OCI-LY7 (cell line): Measurements from ENCODE around the gene THEM5. TPM values are rescaled to one million over a fixed set of nuclear protein-coding genes. Genes with fewer than 3 reads are reported as not detected.
A peak's percentile ranks its signal among the peaks of the same experiment; 100 is the strongest.

Source experiments
- BruUV-seq: library from RNA; stranded (reverse); fragments of 400-500 nt; replicated peaks from 2 replicates; lab custom pipeline; 2021; lab: Mats Ljungman, UMichigan
- CTCF ChIA-PET: fragments of 300-600 bp; sonication (Branson Sonifier 250); formaldehyde crosslinking; loops from one replicate; lab custom pipeline; 2022; ENCODE audit warnings: antibody characterized with exemption; ENCODE audit not compliant: unreplicated experiment; lab: Charles Lee
- POLR2A ChIA-PET: fragments of 300-600 bp; sonication (Branson Sonifier 250); formaldehyde crosslinking; loops from one replicate; lab custom pipeline; 2022; ENCODE audit warnings: antibody characterized with exemption; lab: Charles Lee
- DNase-seq: peaks from one replicate; pipeline ENCODE4 v3.0.0-alpha.2; 2015; ENCODE audit warnings: low spot score
- H2AFZ ChIP-seq: fragments of 200-600 bp; sonication (generic), shearing (Covaris generic); 2 replicates; pipeline ENCODE4 v1.6.1; 2014; ENCODE audit warnings: mild to moderate bottlenecking, antibody characterized with exemption, low read length, moderate library complexity
- H3K27ac ChIP-seq: fragments of 200-600 bp; sonication (generic); 2 replicates; pipeline ENCODE4 v1.5.1; 2014; ENCODE audit warnings: mixed run types, low read depth, mild to moderate bottlenecking, moderate library complexity, low read length, inconsistent platforms; ENCODE audit not compliant: poor library complexity, severe bottlenecking
- H3K36me3 ChIP-seq: fragments of 200-600 bp; sonication (generic); 2 replicates; pipeline ENCODE4 v1.6.1; 2014; ENCODE audit warnings: mild to moderate bottlenecking, antibody characterized with exemption, low read length, moderate library complexity, mixed read lengths; ENCODE audit not compliant: insufficient read depth
- H3K4me1 ChIP-seq: fragments of 200-600 bp; sonication (generic); 2 replicates; pipeline ENCODE4 v1.5.1; 2014; ENCODE audit warnings: mild to moderate bottlenecking, low read length; ENCODE audit not compliant: insufficient read depth, poor library complexity, severe bottlenecking
- H3K4me2 ChIP-seq: fragments of 200-600 bp; sonication (generic); 2 replicates; pipeline ENCODE4 v1.6.1; 2014; ENCODE audit warnings: mild to moderate bottlenecking, low read length
- H3K4me3 ChIP-seq: fragments of 200-600 bp; sonication (generic); 2 replicates; pipeline ENCODE4 v1.5.1; 2014; ENCODE audit warnings: mild to moderate bottlenecking, low read depth, low read length; ENCODE audit not compliant: poor library complexity, severe bottlenecking
- H3K79me2 ChIP-seq: fragments of 200-600 bp; sonication (generic); 2 replicates; pipeline ENCODE4 v1.6.1; 2016; ENCODE audit warnings: low read depth, mild to moderate bottlenecking, low read length, moderate library complexity, mixed read lengths; ENCODE audit not compliant: insufficient read depth
- H3K9me2 ChIP-seq: fragments of 200-600 bp; sonication (generic); 2 replicates; pipeline ENCODE4 v1.6.1; 2016; ENCODE audit warnings: mild to moderate bottlenecking, low read length, mixed read lengths; ENCODE audit not compliant: insufficient read depth
- H3K9me3 ChIP-seq: fragments of 200-600 bp; sonication (generic); 2 replicates; pipeline ENCODE4 v1.6.1; 2014; ENCODE audit warnings: mild to moderate bottlenecking, mixed run types, low read length, mixed read lengths
- H4K20me1 ChIP-seq: fragments of 200-600 bp; sonication (generic); 2 replicates; pipeline ENCODE4 v1.6.1; 2014; ENCODE audit warnings: mild to moderate bottlenecking, antibody characterized with exemption, low read length, moderate library complexity, mixed read lengths; ENCODE audit not compliant: insufficient read depth
- CTCF ChIP-seq: fragments of 200-600 bp; sonication (generic); conservative IDR thresholded peaks from 2 replicates; pipeline ENCODE4 v1.5.1; 2014; ENCODE audit warnings: mild to moderate bottlenecking, antibody characterized with exemption, low read length, moderate library complexity, mixed read lengths
- EZH2phosphoT487 ChIP-seq: fragments of 200-600 bp; sonication (generic); IDR thresholded peaks from 2 replicates; pipeline ENCODE4 v1.6.1; 2018; ENCODE audit warnings: low read depth, borderline replicate concordance, mild to moderate bottlenecking, mixed run types, antibody characterized with exemption, low read length, moderate library complexity, mixed read lengths
- intact Hi-C: fragments of 100-400 bp; cut with micrococcal nuclease; formaldehyde crosslinking; loops from one replicate; pipeline ENCODE4 v1.10.0; 2022; ENCODE audit not compliant: unreplicated experiment
- total RNA-seq, 2 experiments: library from RNA; depleted of rRNA in 1 of 2; stranded (reverse); fragments of >200 nt in 1 of 2; shearing (Covaris generic) in 1 of 2; gene quantifications; 2 replicates each; pipeline ENCODE4 v1.2.3, GENCODE V29; 2014 to 2022

THEM5 gene
- total RNA-seq, 2 experiments from 2014 or later = not detected

GRCh38 chr1:151820940-151821339, 32.6 kb downstream of the THEM5 start:
- ChIA-PET CTCF (no interaction called here), POLR2A (no interaction called here)
- no TSS peak for BruUV-seq
- H3K4me3 ChIP-seq = no peak overlapping the region
- no peak overlapping the region for H2AFZ ChIP-seq
- no peaks in the 10 kb centered on the region for H4K20me1 ChIP-seq
- DNase-seq = peak; percentile 13
- H3K36me3 ChIP-seq = no peaks in the 10 kb centered on the region
- H3K9me2 ChIP-seq = no peaks in the 10 kb centered on the region
- no peak overlapping the region for H3K4me2 ChIP-seq
- no peaks in the 10 kb centered on the region for H3K79me2 ChIP-seq
- no peaks in the 10 kb centered on the region for H3K9me3 ChIP-seq
- intact Hi-C loops = no loop called here
- peaks cover 26% of the 10 kb centered on the region for H3K4me1 ChIP-seq
- H3K27ac ChIP-seq = no peak overlapping the region
- TF ChIP-seq CTCF (no peak), EZH2phosphoT487 (no peak)

GRCh38 chr1:151819976-151820623, 33.4 kb downstream of the THEM5 start:
- no peaks in the 10 kb centered on the region for H3K79me2 ChIP-seq
- H3K4me3 ChIP-seq = no peak overlapping the region
- intact Hi-C loops = no loop called here
- TF ChIP-seq CTCF = no peak
- no peak for TF ChIP-seq EZH2phosphoT487
- no peak overlapping the region for H3K27ac ChIP-seq
- H3K4me2 ChIP-seq = no peak overlapping the region
- H2AFZ ChIP-seq = no peak overlapping the region
- ChIA-PET CTCF (interaction anchor here (0.6 kb wide), 1 partner anchor 10 kb away, joined by 4 read pairs; no protein-coding TSS in a partner anchor), POLR2A (interaction anchor here (0.9 kb wide), 1 partner anchor 9 kb away, joined by 3 read pairs; no protein-coding TSS in a partner anchor)
- BruUV-seq = no TSS peak
- H3K36me3 ChIP-seq = no peaks in the 10 kb centered on the region
- peaks cover 25% of the 10 kb centered on the region for H3K4me1 ChIP-seq
- no peak for DNase-seq
- no peaks in the 10 kb centered on the region for H3K9me3 ChIP-seq
- no peaks in the 10 kb centered on the region for H3K9me2 ChIP-seq
- H4K20me1 ChIP-seq = no peaks in the 10 kb centered on the region

- H3K9me2 ChIP-seq = no peaks in the 10 kb centered on the region
- no peaks in the 10 kb centered on the region for H3K36me3 ChIP-seq
- TF ChIP-seq CTCF = no peak
- TF ChIP-seq EZH2phosphoT487 = no peak
- H3K79me2 ChIP-seq = no peaks in the 10 kb centered on the region
- no peak overlapping the region for H3K27ac ChIP-seq
- H2AFZ ChIP-seq = no peak overlapping the region
- peaks cover 25% of the 10 kb centered on the region for H3K4me1 ChIP-seq
- CTCF ChIA-PET = no interaction called here
- no peak for DNase-seq
- no peak overlapping the region for H3K4me3 ChIP-seq
- intact Hi-C loops = no loop called here
- H3K4me2 ChIP-seq = no peak overlapping the region
- no peaks in the 10 kb centered on the region for H3K9me3 ChIP-seq
- BruUV-seq = no TSS peak
- POLR2A ChIA-PET = no interaction called here
- H4K20me1 ChIP-seq = no peaks in the 10 kb centered on the region
Measured at GRCh38 chr1:151819227-151819835, 34.2 kb downstream of the THEM5 start.
